AG10803 (cell line): ENCODE measurements around the gene TMEM11.

ENCODE experiments used
- DNase-seq: peaks from one replicate; pipeline ENCODE4 v3.0.0; 2010; ENCODE audit warnings: low read depth
- H3K4me3 ChIP-seq: 2 replicates; pipeline ENCODE4 v1.5.1; 2011; ENCODE audit warnings: mild to moderate bottlenecking, low read length, control low read depth
- TF ChIP-seq, protein P1 (sequence below): conservative IDR thresholded peaks from 2 replicates; pipeline ENCODE4 v1.5.1; 2011; ENCODE audit warnings: mild to moderate bottlenecking, low read length, control low read depth, inconsistent platforms

TMEM11 gene, protein sequence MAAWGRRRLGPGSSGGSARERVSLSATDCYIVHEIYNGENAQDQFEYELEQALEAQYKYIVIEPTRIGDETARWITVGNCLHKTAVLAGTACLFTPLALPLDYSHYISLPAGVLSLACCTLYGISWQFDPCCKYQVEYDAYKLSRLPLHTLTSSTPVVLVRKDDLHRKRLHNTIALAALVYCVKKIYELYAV

DNA sequence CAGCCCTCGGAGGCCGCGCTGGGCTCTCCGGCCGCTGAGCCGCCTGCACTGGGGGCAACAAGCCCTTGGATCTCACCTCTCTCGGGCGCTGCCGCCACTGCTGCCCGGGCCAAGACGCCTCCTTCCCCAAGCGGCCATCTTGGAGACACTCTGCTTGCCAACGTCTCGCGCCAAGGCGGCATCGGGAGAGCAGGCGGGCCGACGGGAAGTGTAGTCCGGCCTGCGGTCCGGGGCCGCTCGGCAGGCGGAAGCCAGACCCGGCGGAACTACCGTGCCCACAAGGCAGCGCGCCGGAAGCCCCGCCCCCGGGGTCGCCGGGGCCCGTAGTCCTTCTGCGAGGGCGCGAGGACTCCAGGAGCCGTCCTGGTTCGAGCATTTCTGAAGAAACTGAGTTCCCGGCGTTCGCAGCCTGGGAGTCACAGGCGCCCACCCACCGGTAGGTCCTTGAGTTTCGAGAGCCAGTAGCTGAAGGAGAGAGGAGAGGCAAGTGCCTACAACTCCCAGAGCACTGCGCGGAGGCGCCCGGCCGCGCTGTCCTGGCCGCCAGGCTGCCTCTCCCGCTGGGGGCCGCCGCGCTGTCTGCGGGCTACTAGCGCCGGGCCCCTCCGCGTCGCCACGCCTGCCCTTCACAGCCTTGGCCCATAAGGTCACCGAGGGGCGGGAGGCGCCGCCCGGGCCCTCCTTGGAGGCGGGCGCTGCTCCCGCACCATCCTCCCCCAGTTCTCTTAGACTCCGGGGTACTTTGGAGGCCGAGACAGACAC is at the start of gene TMEM11:
TMEM11 (minus strand) TSS at position 147 of the 762 bp plus-strand sequence; CDS start at position 138, 9 bp downstream.
- TF ChIP-seq, protein P1, sequence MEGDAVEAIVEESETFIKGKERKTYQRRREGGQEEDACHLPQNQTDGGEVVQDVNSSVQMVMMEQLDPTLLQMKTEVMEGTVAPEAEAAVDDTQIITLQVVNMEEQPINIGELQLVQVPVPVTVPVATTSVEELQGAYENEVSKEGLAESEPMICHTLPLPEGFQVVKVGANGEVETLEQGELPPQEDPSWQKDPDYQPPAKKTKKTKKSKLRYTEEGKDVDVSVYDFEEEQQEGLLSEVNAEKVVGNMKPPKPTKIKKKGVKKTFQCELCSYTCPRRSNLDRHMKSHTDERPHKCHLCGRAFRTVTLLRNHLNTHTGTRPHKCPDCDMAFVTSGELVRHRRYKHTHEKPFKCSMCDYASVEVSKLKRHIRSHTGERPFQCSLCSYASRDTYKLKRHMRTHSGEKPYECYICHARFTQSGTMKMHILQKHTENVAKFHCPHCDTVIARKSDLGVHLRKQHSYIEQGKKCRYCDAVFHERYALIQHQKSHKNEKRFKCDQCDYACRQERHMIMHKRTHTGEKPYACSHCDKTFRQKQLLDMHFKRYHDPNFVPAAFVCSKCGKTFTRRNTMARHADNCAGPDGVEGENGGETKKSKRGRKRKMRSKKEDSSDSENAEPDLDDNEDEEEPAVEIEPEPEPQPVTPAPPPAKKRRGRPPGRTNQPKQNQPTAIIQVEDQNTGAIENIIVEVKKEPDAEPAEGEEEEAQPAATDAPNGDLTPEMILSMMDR: no peak
- DNase-seq: peak; percentile 97
- H3K4me3 ChIP-seq: peak within 1 kb of the TSS; percentile 92

DNA sequence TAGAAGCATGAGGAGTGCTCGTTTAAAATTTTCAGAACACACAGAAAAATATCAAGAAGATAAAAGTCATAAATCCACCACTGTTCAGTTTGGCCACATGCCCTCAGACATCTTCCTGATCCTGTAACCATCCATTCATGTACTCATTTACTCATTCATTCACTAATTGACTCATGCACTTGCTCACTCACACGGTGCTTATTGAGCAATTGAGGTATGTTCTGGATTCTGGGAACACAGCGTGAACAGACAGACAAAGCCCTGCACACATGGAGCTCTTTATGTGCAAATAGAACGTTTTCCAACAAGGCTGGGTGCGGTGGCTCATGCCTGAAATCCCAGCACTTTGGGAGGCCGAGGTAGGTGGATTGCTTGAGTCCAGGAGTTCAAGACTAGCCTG is 49.4 kb upstream of the TMEM11 start:
- TF ChIP-seq, protein P1: no peak
- peak; percentile 81 for DNase-seq
- H3K4me3 ChIP-seq: no peak overlapping the region

DNA sequence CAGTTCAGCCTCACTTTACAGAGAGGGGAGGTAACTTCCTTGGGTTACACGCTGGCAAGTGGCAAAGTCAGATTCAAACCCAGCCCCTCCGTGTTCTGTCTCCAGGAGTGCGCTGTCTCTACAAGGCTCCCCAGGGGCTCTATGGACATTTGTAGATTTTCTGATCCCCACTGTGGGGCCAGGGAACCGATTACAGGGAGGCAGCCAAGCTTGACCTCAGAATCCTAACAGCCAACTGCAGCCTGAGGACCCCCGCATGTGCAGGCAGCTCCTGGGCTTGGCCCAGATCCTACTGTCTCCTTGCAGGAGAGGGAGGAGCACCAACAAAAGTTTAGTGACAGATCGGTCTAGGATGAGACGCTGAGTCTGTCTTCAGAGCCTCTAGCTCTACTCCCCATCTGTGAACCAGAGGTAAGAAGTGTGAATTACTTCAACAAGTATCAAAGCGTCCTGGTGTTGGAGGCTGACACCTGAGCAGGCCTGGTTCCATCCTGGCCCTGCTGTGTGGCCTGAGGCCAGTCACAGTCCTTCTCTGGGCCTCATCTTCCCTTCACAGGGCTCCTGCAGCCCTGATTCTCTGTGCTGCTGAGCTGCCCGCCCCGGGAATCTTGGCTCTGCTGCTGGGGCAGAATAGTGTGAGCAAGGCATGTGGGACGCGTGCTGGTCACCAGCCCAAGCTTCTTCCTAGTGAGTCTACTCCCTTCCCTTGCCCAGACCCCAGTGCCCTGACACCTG is 48.5 kb upstream of the TMEM11 start:
- no peak for DNase-seq
- TF ChIP-seq, protein P1: no peak
- H3K4me3 ChIP-seq: no peak overlapping the region

DNA sequence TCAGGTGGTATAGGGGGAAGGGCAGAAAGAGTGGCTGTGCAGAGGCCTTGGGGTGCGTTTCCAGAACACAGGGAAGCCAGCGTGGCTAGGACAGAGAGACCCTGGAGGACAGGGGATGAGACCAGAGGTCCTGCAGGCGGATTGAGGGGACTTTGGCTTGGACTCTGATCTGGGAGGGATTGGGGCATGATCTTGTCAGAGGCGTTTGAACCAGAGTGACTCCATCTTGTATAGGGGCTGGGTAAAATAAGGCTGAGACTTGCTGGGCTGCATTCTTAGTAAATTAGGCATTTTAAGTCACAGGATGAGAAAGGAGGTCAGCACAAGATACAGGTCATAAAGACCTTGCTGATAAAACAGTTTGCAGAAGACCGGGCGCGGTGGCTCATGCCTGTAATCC is 44.6 kb upstream of the TMEM11 start:
- no peak for DNase-seq
- H3K4me3 ChIP-seq: no peak overlapping the region
- TF ChIP-seq, protein P1: no peak

DNA sequence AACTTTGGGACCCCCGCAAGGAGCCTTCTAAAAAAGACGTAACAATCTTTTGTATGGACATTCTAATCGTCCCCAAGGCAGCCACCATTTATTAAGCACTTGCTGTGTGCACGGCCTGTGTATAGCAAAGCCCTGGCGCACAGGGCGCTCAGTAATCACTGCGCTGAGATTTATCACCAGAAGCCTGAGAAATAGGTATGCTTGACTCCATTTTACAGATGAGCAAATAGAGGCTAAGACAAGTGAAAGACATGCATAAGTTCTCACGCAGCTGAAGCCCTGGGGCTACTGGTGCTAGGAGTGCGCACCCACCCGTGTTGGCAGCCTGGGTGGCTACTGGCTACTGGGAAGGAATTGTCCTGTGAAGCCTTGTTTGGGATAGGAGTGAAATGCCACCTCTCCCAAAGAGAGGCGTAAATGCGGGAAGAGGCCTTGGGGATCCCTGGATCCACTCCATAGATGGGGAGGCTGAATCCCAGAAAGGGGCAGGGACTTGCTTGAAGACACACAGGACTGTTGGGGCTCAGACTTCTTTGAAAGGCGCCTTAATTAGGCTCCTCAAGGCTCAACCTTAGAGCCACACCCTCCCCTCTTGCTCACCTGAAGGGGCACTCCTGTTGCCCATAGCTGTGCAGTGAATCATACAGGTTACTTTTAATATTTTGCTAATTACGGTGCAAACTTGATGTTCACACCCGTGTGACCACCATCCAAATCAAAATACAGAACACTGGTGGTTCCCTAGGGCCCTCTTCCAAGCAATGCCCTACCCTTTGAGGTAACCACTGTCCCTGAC is 39.9 kb upstream of the TMEM11 start:
- peak overlapping the region; percentile 78 for H3K4me3 ChIP-seq
- TF ChIP-seq, protein P1: no peak
- no peak for DNase-seq

DNA sequence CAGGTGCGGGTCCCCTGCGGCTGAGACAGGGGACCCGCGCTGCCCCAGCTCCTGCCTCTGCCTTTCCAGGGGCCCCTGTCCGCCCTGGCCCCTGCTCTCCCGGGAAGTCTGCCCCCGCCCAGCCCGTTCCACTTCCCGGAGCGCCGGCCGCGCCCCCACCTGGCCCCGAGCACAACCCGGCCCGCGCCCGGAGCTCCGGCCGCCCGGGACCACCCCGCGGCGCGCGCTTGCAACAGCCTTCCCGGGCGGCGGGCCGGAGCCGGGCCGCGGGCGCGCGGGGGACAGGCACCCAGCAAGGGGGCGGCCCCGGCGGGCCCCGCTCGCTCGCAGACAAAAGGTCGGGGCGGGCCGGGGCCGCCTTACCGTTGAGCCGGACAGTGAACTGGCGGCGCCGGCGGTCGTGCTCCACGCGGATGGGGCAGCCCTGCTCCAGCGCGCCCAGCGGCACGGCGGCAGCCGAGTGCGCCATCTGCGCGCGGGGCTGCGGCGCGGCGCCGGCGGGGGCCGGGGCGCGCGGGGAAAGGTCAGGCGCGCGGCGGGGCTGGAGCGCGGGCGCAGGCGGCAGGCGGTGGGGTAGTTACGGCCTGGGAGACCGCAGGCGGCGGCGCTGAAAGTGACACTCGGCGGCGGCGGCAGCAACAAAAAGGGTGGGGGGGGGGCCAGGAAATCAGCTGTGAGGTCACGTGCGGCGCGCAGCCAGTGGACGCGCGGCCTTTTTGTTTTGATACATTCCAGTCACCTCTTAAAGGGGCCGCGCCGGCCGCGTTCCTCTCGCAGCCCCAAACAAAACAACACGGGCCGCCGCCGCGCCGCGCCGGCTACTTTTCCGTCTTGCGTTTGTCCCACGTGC is 39.1 kb upstream of the TMEM11 start, which contains the start of gene NATD1:
NATD1 (minus strand) TSS at position 615 of the 850 bp plus-strand sequence; CDS start at position 469, 146 bp downstream.
- TF ChIP-seq, protein P1: no peak
- peak; percentile 81 for DNase-seq
- peak within 1 kb of the TSS; percentile 78 for H3K4me3 ChIP-seq
